K562 (cell line): ENCODE measurements around the gene PPP1R14C. TPM values are rescaled to one million over a fixed set of nuclear protein-coding genes. Genes with fewer than 3 reads are reported as not detected.

Experiments used
- ARID2 ChIP-seq: fragments of 450-650 bp; IDR thresholded peaks from 2 replicates; pipeline ENCODE4 v1.6.1; 2017; ENCODE audit warnings: antibody characterized with exemption, mild to moderate bottlenecking
- ATF6 ChIP-seq: sonication (generic); formaldehyde crosslinking; IDR thresholded peaks from 2 replicates; pipeline ENCODE4 v1.4.0; 2020; ENCODE audit warnings: mild to moderate bottlenecking, missing genetic modification reagents
- HLTF ChIP-seq: fragments of 450-650 bp; IDR thresholded peaks from 2 replicates; pipeline ENCODE4 v1.6.1; 2016
- JUN ChIP-seq, 2 experiments: sonication (generic) in 1 of 2; formaldehyde crosslinking in 1 of 2; IDR thresholded peaks; 2 replicates each; pipeline versions ENCODE4 v1.6.1 to v1.8.0; 2012 to 2022; ENCODE audit warnings: borderline replicate concordance in 2 of 2, mild to moderate bottlenecking in 2 of 2, improper control_type of control experiment in 1 of 2, low read depth in 1 of 2, low read length in 1 of 2, missing genetic modification reagents in 1 of 2
- PHB2 ChIP-seq: fragments of 450-650 bp; IDR thresholded peaks from 2 replicates; pipeline ENCODE4 v1.6.1; 2017; ENCODE audit warnings: low read depth
- POLR2A ChIP-seq: fragments of 450-650 bp; conservative IDR thresholded peaks from 2 replicates; pipeline ENCODE4 v1.6.1; 2016
- RUNX1 ChIP-seq: sonication (generic); IDR thresholded peaks from 2 replicates; pipeline ENCODE4 v1.6.1; 2016; ENCODE audit warnings: antibody characterized with exemption, low read depth
- SP1 ChIP-seq: sonication (generic); formaldehyde crosslinking; IDR thresholded peaks from 2 replicates; pipeline ENCODE4 v1.8.1; 2022; ENCODE audit warnings: mild to moderate bottlenecking, missing genetic modification reagents
- STAT6 ChIP-seq: sonication (generic); formaldehyde crosslinking; IDR thresholded peaks from 2 replicates; pipeline ENCODE4 v1.8.1; 2023; ENCODE audit warnings: mild to moderate bottlenecking, missing genetic modification reagents
- TEAD4 ChIP-seq, 2 experiments: sonication (generic) in 1 of 2; formaldehyde crosslinking in 1 of 2; IDR thresholded peaks; 2 replicates each; pipeline versions ENCODE4 v1.6.1 to v1.8.0; 2012 to 2022; ENCODE audit warnings: borderline replicate concordance in 1 of 2, inconsistent platforms in 1 of 2, low read length in 1 of 2, mild to moderate bottlenecking in 1 of 2, missing genetic modification reagents in 1 of 2
- ZKSCAN1 ChIP-seq: fragments of 150-350 bp; IDR thresholded peaks from 2 replicates; pipeline ENCODE4 v1.6.1; 2016; ENCODE audit warnings: low read depth, low read length
- polyA plus RNA-seq, 8 experiments: library from polyadenylated mRNA; depleted of rRNA in 4 of 8; stranded (reverse) in 5 of 8; unstranded in 3 of 8; fragments of >200 nt; fragmentation: Nextera tagmentation in 2 of 8; fragmentation: Illumina TruSeq in 1 of 8; extraction: Ambion mirVana in 2 of 8; extraction: Trizol in 1 of 8; gene quantifications; 2 replicates each; pipeline versions ENCODE4 v1.2.1 to v1.2.3, GENCODE V29; 2011 to 2014; ENCODE audit warnings: inconsistent platforms in 1 of 8, missing spikeins in 1 of 8
- total RNA-seq, 7 experiments: library from RNA; depleted of rRNA in 6 of 7; stranded (reverse); fragments of >200 nt in 6 of 7; fragmentation: Illumina TruSeq in 2 of 7; extraction: Trizol in 2 of 7; gene quantifications; 2 replicates each; pipeline versions ENCODE4 v1.2.1 to v1.2.3, GENCODE V29; 2011 to 2021; ENCODE audit warnings: low replicate concordance in 1 of 7
- TF ChIP-seq, protein P1 (sequence below): sonication (generic); formaldehyde crosslinking; IDR thresholded peaks from 2 replicates; pipeline ENCODE4 v1.8.1; 2023; ENCODE audit warnings: mild to moderate bottlenecking, missing genetic modification reagents
- TF ChIP-seq, protein P2 (sequence below): sonication (generic); formaldehyde crosslinking; IDR thresholded peaks from 2 replicates; pipeline ENCODE4 v1.8.0; 2022; ENCODE audit warnings: mild to moderate bottlenecking, missing genetic modification reagents, borderline replicate concordance
- TF ChIP-seq, protein P3 (sequence below): IDR thresholded peaks from 2 replicates; pipeline ENCODE4 v1.6.1; 2011; ENCODE audit not compliant: insufficient read length; ENCODE audit errors: extremely low read depth

Gene PPP1R14C
- total and polyA plus RNA-seq, 9 of the 15 experiments (the other 6 are each of a cell fraction or from before 2014, with no cell fraction given) = 4.5 to 16.6 (median 11.9) TPM

DNA sequence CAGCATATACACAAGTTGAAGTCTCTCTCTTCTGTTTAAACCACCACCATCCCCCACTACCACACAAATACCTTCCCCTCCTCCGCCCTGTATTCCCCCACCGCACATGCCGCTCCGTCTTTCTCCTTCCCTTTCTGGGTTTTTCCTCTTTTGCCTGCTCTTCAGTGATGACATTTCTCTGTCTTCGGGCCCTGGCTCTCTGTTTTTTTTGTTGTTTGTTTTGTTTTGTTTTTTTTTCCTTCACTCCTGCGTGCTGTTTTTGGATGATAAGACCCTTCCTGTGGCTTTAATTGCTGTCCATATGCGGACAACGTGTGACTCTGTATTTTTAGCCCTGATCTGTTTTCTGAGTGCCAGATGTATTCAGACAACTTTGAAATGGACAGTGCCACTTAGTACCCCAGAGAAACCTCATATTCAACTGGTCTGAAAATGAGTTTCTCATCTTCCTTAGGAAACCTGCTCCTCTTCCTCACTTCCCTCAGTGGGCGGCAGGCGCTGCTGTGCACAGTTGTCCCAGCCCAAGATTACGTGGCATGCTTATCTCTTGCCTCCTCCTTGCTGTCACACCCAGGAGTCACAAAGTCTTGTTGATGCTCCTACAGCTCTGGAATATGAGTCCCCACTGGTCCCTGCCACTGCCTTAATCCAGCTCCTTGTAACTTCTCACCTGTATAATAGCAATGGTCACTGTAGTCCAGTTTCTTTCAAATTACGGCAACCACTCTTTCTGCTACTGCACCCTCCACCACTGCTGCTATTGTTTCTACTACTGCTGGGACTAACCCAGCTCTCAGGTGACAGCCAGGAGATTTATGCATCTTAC lies 8.2 kb downstream of the PPP1R14C start (continued):
- TF ChIP-seq, protein P1, sequence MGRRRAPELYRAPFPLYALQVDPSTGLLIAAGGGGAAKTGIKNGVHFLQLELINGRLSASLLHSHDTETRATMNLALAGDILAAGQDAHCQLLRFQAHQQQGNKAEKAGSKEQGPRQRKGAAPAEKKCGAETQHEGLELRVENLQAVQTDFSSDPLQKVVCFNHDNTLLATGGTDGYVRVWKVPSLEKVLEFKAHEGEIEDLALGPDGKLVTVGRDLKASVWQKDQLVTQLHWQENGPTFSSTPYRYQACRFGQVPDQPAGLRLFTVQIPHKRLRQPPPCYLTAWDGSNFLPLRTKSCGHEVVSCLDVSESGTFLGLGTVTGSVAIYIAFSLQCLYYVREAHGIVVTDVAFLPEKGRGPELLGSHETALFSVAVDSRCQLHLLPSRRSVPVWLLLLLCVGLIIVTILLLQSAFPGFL (CRISPR knock-in tag) = no peak
- TF ChIP-seq HLTF (peak; percentile 98), JUN (IDR thresholded peaks at IDR 0.05; ENCODE audit: borderline replicate concordance, low read depth, low read length) (peak; percentile 89; the same call in 1 of the 2 replicates), JUN (CRISPR knock-in tag; IDR thresholded peaks at IDR 0.05; ENCODE audit: borderline replicate concordance) (peak; percentile 36; the same call in 1 of the 2 replicates), STAT6 (no peak), ZKSCAN1 (0 out of 2 replicates have a peak, but pooled peaks have one; percentile 31), POLR2A (peak; percentile 68; the same call in 1 of the 2 replicates), ATF6 (CRISPR knock-in tag) (no peak), SP1 (peak; percentile 72), TEAD4 (IDR thresholded peaks at IDR 0.05; ENCODE audit: low read length) (peak; percentile 94), TEAD4 (CRISPR knock-in tag; IDR thresholded peaks at IDR 0.05; ENCODE audit: borderline replicate concordance) (no peak), RUNX1 (peak; percentile 85; the same call in 1 of the 2 replicates), PHB2 (peak; percentile 72), ARID2 (peak; percentile 64; the same call in 1 of the 2 replicates)
- TF ChIP-seq, protein P2, sequence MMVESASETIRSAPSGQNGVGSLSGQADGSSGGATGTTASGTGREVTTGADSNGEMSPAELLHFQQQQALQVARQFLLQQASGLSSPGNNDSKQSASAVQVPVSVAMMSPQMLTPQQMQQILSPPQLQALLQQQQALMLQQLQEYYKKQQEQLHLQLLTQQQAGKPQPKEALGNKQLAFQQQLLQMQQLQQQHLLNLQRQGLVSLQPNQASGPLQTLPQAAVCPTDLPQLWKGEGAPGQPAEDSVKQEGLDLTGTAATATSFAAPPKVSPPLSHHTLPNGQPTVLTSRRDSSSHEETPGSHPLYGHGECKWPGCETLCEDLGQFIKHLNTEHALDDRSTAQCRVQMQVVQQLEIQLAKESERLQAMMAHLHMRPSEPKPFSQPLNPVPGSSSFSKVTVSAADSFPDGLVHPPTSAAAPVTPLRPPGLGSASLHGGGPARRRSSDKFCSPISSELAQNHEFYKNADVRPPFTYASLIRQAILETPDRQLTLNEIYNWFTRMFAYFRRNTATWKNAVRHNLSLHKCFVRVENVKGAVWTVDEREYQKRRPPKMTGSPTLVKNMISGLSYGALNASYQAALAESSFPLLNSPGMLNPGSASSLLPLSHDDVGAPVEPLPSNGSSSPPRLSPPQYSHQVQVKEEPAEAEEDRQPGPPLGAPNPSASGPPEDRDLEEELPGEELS (CRISPR knock-in tag) = no peak
- TF ChIP-seq, protein P3, sequence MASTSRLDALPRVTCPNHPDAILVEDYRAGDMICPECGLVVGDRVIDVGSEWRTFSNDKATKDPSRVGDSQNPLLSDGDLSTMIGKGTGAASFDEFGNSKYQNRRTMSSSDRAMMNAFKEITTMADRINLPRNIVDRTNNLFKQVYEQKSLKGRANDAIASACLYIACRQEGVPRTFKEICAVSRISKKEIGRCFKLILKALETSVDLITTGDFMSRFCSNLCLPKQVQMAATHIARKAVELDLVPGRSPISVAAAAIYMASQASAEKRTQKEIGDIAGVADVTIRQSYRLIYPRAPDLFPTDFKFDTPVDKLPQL = no peak
